ENCODE measurements around the gene BAHCC1. TPM values are rescaled to one million over a fixed set of nuclear protein-coding genes. Genes with fewer than 3 reads are reported as not detected.

BAHCC1 gene
- total RNA-seq, 2 donors from 2014 or later = 11.4 to 28.9 TPM

DNA sequence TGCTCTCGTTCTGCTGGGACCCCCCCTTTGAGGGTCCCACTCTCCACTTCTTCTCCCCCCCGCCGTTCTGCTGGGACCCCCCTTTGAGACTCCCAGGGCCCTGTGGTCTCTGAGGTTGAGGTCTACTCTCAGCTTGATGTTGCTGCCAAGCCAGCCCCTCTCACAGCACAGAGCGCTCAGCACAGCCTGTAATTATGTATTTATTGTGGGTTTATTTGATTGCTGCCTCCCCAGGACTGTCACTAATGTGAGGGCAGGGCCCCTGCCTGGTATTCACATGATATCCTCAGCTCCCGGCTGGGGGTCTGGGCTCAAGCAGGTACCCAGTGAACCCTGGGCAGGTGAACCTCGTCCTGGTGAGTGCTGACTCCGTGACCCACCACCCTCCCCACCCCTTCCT is 81.9 kb downstream of the BAHCC1 start:
- 64% methylated on average over 6 of the region's 7 CpGs for WGBS
- Histone ChIP-seq H3K27me3 (replicated peaks; ENCODE audit: insufficient read depth) (no peaks in the 10 kb centered on the region), H3K4me3 (no peak overlapping the region), H3K27ac (no peak overlapping the region), H3K36me3 (no peaks in the 10 kb centered on the region), H3K9me3 (no peaks in the 10 kb centered on the region), H3K4me1 (replicated peaks) (peaks cover 2% of the 10 kb centered on the region)
- no peak for DNase-seq (ENCODE audit: low spot score)
- TF ChIP-seq POLR2AphosphoS5 (IDR thresholded peaks at IDR 0.05) (no peak), POLR2A (IDR thresholded peaks at IDR 0.05) (no peak), CTCF (IDR thresholded peaks at IDR 0.05) (no peak)
- intact Hi-C loops (cut with DNase I) = no loop called here

GRCh38 chr17:81478119-81478518 is 82.9 kb downstream of the BAHCC1 start:
- Histone ChIP-seq H3K9me3 (no peaks in the 10 kb centered on the region), H3K27ac (no peak overlapping the region), H3K36me3 (no peaks in the 10 kb centered on the region), H3K27me3 (replicated peaks; ENCODE audit: insufficient read depth) (no peaks in the 10 kb centered on the region), H3K4me3 (no peak overlapping the region), H3K4me1 (replicated peaks) (peaks cover 2% of the 10 kb centered on the region)
- DNase-seq (ENCODE audit: low spot score) = no peak
- 91% methylated on average over 20 of the region's 20 CpGs for WGBS
- intact Hi-C loops (cut with DNase I) = no loop called here
- TF ChIP-seq POLR2AphosphoS5 (IDR thresholded peaks at IDR 0.05) (no peak), POLR2A (IDR thresholded peaks at IDR 0.05) (no peak), CTCF (IDR thresholded peaks at IDR 0.05) (no peak)

GRCh38 chr17:81479175-81480071 is 84.2 kb downstream of the BAHCC1 start:
- no peaks in the 10 kb centered on the region for H3K36me3 ChIP-seq
- WGBS = 85% methylated on average over 20 of the region's 20 CpGs
- no peaks in the 10 kb centered on the region for H3K27me3 ChIP-seq (replicated peaks; ENCODE audit: insufficient read depth)
- no peaks in the 10 kb centered on the region for H3K9me3 ChIP-seq
- DNase-seq (ENCODE audit: low spot score) = no peak
- intact Hi-C loops (cut with DNase I) = loop anchor here (5.0 kb wide), 2 partner anchors 92 to 187 kb away; no protein-coding TSS in a partner anchor
- H3K27ac ChIP-seq = no peak overlapping the region
- H3K4me1 ChIP-seq (replicated peaks) = peaks cover 3% of the 10 kb centered on the region
- H3K4me3 ChIP-seq = no peak overlapping the region
- no peak for TF ChIP-seq CTCF (IDR thresholded peaks at IDR 0.05)
- TF ChIP-seq POLR2AphosphoS5 (IDR thresholded peaks at IDR 0.05) = no peak
- no peak for TF ChIP-seq POLR2A (IDR thresholded peaks at IDR 0.05)

GRCh38 chr17:81480140-81481072 is 85.1 kb downstream of the BAHCC1 start:
- WGBS = 57% methylated on average over 21 of the region's 21 CpGs
- Histone ChIP-seq H3K9me3 (no peaks in the 10 kb centered on the region), H3K4me1 (replicated peaks) (peaks cover 8% of the 10 kb centered on the region), H3K4me3 (no peak overlapping the region), H3K27ac (no peak overlapping the region), H3K27me3 (replicated peaks; ENCODE audit: insufficient read depth) (no peaks in the 10 kb centered on the region), H3K36me3 (no peaks in the 10 kb centered on the region)
- DNase-seq (ENCODE audit: low spot score) = no peak
- intact Hi-C loops (cut with DNase I) = loop anchor here (5.0 kb wide), 2 partner anchors 93 to 188 kb away; no protein-coding TSS in a partner anchor
- no peak for TF ChIP-seq POLR2A (IDR thresholded peaks at IDR 0.05)
- no peak for TF ChIP-seq CTCF (IDR thresholded peaks at IDR 0.05)
- no peak for TF ChIP-seq POLR2AphosphoS5 (IDR thresholded peaks at IDR 0.05)

Data from prostate gland (tissue), 2 donors.